A204.1 (cell line): Measurements from ENCODE around the gene CELA2B.
"Not testable (repeated sequence)": the region's sequence is repeated elsewhere in the genome, so short reads cannot be mapped to it uniquely, and the experiment has no call there.

Experiments used
- FAIRE-seq: peaks from 2 replicates; lab custom pipeline; 2012; peaks lifted over from hg19 to GRCh38; lab: Jason Lieb, UNC

The CELA2B gene

DNA sequence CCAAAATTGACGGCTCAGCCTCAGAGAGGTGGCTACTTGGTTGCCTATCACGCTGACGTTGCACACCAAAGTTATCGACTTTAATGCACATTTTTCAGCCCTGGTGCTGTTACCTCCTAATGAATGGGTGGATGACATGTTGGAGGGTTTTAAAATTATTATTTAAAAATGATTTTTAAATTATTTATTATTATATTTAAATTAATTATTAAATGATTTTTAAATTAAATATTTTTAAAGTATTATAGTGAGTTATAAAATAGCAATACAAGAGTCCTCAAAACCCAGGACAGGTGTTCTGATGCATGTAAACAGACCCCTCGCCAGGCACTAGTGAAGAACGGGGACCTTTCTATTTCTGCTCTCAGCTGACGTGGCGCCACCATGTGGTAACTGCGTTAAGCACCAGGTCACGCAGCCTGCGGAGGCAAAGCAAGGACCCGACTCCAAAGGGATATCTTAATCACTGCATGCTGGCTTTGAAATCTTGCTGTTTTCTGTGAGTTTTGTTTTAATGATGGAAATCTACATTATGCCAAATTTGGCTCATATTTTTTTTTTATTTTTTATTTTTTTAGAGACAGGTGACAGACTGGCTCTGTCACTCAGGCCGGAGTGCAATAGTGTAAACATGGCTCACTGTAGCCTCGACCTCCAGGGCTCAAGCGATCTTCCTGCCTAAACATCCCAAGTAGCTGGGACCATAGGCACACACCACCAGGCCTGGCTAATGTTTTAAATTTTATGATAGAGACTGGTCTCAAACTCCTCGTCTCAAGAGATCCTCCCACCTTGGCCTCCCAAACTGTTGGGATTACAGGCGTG lies 25.5 kb downstream of the CELA2B start:
- FAIRE-seq, result peak; percentile 44

DNA sequence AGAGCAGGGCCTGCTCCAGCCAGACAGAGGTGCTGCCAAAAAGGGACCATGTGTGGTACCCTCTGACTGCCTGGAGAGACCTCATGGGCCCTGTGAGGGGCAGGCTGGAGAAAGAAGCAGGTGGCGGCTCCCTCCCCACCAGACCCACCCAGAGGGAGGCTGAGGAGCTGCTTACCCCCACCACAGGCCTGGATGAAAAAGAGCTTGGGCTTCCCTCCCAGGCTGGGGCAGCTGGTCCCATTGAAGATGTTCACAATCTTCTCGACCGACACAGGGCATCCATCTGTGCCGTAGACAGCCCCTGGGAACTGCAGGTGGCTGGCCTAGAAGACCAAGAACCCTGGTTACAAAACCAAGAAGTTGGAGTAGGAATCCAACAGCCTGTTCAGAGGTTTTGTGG lies 28.5 kb downstream of the CELA2B start:
- FAIRE-seq, result no peak

DNA sequence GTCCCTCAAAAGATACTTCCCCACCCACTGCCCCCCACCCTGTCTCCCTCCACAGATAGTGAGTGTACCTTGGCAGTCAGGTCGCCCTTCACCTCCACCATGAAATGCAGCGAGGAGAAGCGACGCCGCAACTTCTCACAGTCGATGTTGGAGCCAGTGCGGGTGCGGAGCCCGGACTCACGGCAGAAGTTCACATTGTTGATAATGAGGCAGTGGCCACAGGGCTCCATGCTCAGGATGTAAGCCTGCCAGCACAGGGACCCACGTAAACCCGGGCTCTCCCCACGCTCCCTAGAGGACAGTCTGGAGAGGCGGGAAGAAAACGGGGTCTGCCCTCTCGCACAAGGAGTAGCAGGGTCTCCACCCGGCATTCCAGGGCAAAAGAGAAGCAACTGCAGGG lies 30.9 kb downstream of the CELA2B start:
- no peak for FAIRE-seq

DNA sequence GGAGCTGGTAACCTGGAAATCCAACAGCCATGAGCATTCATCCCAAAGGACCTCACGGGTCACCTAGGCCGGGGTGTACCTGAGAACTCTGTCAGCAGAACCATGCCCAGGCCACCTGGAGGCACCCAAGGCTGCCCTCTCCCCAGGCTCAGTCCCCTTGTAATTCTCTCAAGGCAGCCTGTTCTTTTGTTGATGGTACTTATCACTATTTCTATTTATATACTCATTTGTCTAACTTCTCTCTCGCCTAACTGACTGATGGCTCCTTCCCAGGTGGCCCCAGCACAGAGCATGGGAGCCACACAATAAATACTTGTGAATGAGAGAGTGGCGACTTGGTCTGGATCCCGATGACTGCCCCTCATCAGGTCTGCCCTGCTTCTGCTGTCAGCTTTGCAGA lies 31.4 kb downstream of the CELA2B start:
- FAIRE-seq, result no peak

DNA sequence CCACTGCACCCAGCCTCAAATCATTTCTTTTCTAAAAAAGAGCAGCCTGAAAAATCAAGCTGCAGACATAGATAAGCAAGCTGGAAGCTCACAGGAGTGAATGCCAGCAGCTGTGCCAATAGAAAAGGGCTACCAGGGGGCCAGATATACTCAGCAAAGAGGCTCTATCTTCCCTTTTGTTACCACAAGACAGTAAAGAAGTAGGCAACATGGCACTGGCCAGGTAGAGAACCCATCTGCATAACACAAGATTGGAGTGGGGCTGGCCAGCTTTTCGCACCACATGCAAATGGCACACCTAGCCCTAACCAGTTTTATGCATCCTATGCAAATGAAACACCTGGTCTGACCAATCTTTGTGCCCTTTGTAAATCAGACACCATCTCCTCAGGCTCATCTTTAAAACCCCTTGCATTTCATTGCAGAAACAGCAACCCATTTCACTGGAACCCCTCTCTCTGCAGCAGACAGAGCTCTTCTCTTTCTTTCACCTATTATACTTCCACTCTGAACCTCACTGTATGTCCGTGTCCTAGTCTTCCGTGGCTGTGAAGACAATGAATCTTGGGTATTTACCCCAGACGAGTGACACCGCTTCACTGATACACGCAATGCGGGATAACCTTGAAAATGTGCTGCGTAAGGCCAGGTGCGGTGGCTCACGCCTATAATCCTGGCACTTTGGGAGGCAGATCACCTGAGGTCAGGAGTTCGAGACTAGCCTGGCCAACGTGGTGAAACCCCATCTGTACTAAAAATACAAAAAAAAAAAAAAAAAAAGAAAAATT lies 33.0 kb downstream of the CELA2B start:
- FAIRE-seq, result no peak

DNA sequence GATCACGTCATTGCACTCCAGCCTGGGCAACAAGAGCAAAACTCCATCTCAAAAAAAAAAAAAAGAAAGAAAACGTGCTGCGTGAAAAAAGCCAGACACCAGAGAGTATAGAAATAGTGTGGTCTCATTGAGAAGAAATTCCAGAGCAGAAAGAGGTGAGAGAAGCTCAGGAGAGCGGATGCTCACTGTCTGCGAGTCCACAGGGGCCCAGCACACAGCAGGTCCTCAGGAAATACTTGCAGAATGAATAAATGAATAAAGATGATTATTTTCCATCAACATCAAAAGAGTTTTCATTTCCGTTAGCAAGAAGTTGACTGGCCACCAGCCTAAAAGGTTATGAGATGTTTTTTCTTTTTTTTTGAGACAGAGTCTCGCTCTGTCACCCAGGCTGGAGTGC lies 33.7 kb downstream of the CELA2B start:
- FAIRE-seq, result no peak

DNA sequence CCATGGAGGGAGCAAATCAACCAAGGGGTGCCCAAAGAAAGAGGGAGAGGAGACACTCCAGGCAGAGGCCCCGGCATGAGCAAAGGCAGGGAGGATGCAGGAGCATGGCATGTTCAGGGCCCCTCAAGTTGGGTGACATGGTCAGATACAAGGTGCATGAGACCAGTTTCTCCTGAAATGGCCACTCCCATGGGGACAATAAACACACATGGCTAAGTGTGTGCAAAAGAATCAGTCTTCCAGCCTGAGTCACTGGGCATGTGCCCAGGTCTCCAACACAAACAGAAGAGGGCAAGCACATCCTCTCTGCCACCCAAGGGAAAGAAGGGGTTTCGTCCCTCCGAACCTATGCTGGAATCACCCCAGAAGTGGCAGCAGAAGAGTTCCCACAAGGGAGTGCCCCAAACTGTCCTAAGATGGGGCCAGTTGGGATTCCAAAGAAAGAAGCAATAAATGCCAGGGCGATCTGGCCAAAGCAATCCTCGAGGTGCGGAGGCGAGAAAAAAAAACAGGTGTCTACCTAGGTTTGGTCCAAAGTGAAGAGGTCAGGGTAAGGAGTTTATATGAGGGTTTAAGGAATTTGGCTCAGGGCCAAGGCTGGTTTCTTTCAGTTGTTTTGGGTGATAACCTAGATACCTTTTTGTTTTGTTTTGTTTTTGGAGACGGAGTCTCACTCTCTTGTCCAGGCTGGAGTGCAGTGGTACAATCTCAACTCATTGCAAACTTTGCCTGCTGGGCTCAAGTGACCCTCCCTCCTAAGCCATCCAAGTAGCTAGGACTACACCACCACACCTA lies 34.9 kb downstream of the CELA2B start:
- no peak for FAIRE-seq

DNA sequence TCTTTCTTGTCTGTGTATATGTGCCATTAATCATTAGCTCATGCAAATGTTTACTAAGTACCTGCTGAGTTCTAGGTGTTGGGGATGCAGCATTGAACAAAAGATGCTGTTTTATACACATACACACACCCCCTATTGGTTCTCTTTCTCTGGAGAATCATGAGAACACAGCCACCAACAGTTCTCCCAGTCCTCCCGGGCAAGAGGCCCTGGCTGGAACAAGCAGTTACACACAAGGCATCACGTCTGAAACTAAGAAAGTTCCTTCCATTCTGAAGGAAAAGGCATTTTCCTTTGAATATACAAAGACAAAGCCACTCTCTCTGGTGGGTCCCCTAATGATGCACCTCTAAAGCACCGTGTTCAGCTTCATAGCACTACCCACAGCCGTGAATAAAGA lies 37.3 kb downstream of the CELA2B start:
- FAIRE-seq, result no peak

DNA sequence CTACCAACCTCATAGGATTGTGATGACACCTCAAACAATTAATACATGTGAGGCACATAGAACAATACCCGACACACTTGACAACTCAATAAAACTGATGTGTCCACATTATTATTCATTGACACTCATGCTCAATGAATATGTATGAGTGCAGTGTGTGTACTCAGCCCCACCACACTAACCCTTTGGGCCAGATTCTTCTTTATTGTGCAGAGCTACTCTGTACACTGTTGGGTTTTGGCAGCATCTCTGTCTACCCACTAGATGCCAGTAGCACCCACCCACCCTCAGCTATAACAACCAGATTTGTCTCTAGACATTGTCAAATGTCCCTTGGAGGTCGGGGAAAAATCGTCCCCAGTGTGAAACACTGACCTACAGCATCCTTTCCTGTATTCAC lies 38.0 kb downstream of the CELA2B start:
- no peak for FAIRE-seq

DNA sequence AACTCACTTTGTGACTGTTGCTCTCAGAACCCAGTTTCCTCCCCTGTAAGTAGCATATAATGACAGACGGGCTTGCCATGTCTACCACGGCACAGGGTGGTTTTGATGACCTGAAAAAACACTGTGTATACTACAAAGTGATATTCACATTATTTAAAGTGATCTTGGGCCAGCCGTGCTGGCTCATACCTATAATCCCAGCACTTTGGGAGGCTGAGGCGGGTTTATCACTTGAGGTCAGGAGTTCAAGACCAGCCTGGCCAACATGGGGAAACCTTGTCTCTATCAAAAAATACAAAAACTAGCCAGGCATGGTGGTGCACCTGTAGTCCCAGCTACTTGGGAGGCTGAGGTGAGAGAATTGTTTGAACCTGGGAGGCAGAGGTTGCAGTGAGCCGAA lies 38.7 kb downstream of the CELA2B start:
- FAIRE-seq, result not testable (repeated sequence)

DNA sequence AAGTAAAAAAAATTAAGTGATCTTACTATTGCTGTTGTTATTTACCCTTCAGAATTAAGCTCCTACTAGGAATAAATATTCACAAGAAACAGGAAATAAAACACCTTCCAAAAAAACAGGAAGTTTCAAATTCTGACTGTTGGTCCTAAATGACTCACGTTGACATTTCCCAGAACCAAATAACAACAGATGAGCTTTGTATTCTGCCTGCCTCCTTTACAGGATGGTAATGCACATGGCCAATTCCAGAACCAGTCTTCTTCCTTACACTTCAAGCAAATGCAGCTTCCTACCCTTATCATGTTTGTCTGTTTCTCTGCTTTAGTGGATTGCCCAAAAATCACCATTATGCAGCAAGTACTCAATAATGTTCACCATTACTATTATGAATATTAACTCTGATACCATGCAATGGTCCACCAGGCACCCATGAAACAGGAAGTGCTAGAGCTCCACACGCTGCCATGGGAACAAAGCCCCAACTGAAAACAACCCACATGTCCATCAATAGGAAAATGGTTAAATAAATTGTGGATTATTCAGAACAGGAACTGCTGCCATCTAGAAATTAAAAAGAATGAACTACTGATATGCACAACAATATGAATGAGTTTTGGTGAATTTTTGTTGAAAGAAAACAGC lies 39.2 kb downstream of the CELA2B start:
- no peak for FAIRE-seq

DNA sequence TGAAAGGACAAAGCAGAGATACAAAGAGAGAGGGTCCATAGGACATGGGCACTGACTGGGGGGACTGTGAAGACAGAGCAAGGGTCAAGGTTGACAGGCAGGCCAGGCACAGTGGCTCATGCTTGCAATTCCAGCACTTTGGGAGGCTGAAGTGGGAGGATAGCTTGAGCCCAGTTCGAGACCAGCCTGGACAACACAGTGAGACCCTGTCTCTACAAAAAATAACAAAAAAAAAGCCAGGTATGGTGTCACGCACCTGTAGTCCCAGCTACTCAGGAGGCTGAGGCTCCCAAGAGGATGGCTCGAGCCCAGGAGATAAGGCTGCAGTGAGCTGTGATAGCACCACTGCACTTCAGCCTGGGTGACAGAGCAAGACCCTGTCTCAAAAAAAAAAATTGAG lies 43.7 kb downstream of the CELA2B start:
- FAIRE-seq, result no peak

DNA sequence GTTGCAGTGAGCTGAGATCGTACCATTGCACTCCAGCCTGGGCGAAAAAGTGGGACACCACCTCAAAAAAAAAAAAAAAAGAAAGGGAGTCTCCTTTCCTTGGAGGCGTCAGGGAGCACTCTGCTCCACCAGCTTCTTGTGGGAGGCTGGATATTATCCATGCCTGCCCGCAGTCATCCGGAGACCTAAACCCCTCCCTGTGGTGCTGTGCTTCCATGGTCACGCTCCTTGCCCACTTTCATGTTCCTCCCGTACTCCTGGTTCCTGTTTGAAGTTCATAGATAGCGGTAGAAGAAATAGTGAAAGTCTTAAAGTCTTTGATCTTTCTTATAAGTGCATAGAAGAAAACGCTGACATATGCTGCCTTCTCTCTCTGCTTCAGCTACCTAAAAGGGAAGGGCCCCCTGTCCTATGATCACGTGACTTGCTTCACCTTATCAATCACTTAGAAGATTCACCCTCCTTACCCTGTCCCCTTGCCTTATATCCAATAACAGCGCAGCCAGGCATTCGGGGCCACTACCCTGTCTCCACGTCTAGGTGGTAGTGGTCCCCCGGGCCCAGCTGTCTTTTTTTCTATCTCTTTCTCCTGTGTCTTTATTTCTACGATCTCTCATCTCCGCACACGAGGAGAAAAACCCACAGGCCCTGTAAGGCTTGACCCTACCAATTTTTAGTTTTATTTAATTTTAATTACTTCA lies 45.5 kb downstream of the CELA2B start:
- FAIRE-seq, result not testable (repeated sequence)

DNA sequence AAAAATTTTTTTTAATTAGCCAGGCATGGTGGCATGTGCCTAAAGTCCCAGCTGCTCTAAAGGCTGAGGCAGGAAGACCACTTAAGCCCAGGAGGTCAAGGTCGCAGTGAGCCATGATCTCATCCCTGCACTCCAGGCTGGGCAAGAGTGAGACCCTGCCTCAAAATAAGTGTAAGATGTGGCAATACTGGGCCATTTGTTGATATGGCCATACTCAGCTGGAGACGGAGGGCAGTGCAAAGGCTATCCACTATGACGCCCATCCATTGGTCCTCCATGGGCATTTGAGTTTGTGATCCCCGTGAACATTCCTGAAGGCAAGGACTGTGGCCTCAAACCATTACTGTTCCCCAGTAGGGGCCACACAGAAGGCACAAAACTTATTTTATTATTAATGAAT lies 46.6 kb downstream of the CELA2B start:
- no peak for FAIRE-seq

DNA sequence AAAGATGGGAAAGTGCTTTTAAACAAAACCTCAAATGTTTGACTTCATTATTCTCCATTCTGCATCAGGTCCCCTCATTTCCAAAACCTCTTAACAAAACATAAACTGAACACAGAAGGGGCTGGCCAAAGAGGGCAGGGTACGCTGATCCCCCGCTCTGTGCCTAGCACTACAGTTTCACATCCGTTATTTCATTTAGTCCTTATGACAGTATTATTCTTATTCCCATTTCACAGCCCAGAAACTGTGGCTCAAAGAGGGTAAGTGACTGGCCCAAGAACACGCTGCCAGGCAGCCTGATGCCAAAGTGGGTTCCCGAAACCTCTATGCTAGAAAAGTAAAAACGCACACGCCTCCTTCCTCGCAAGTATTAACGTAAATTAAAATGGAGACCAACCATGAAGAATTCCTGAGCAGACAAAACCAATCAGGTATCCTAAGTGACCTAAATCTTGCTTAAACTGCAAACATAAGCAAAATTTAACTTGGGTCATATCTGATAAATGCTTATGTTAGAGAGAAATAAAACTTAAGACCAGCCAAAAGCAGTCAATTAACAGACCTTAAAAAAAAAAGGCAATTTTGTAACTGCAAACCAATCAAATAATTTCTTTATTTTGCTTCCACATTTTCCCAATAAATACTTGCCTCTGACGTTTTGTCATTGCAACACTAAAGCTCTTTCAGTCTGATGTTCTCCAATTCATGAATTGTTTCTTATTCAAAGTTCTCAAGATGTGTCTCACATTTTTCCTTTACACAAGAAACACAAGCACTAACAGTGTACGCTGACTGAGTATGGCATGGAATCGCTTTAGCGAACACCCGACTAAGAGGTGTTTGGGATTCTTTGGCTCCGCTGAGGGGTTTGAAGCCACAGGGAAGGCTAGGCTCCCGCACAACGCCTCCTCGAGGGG lies 47.5 kb downstream of the CELA2B start:
- no peak for FAIRE-seq

DNA sequence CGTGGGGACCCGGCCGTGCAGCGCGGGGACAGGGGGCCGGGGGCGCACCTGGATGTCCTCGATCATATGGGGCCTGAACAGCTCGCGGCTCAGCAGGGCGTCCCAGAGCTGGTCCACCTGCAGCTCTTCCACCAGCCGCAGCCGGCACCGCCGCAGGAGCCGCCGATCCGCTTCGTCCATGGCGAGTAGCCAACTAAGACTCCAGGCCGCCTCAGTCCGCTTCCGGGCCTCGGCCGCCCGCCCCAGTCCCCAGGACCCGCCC lies 48.0 kb downstream of the CELA2B start, which contains the start of gene CASP9:
Gene CASP9, minus strand, starts transcription at position 195 of the 262 bp plus-strand sequence. Its CDS starts 15 bp downstream, at position 180.
- no peak for FAIRE-seq

DNA sequence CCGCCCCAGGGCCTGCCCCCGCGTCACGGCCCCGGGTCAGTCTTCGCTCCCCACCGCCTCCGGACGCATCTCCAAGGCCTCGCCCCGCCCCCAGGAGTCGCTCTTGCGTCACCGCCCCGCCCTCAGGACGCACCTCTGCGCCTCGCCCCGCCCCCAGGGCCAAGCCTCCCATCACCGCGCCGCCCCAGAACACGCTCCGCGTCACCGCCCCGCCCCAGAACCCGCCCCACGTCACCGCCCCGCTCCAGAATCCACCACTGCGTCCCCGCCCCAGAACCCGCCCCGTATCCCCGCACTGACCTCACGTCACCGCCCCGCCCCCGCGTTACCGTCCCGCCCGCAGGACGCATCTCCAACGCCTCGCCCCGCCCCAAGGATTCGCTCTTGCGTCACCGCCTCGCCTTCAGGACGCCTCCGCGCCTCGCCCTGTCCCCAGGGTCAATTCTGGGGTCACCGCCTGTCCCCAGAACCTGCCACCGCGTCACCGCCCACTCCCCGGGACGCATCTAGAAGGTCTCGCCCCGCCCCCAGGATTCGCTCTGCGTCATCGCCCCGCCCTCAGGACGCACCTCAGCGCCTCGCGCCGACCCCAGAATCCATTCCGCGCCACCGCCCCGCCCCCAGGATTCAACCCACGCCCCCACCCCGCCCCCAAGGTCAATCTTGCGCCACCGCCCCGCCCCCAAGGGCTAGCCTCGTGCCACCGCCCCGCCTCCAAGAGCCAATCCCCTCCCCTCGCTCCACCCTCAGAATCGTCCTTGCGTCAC lies 48.6 kb downstream of the CELA2B start:
- no peak for FAIRE-seq

DNA sequence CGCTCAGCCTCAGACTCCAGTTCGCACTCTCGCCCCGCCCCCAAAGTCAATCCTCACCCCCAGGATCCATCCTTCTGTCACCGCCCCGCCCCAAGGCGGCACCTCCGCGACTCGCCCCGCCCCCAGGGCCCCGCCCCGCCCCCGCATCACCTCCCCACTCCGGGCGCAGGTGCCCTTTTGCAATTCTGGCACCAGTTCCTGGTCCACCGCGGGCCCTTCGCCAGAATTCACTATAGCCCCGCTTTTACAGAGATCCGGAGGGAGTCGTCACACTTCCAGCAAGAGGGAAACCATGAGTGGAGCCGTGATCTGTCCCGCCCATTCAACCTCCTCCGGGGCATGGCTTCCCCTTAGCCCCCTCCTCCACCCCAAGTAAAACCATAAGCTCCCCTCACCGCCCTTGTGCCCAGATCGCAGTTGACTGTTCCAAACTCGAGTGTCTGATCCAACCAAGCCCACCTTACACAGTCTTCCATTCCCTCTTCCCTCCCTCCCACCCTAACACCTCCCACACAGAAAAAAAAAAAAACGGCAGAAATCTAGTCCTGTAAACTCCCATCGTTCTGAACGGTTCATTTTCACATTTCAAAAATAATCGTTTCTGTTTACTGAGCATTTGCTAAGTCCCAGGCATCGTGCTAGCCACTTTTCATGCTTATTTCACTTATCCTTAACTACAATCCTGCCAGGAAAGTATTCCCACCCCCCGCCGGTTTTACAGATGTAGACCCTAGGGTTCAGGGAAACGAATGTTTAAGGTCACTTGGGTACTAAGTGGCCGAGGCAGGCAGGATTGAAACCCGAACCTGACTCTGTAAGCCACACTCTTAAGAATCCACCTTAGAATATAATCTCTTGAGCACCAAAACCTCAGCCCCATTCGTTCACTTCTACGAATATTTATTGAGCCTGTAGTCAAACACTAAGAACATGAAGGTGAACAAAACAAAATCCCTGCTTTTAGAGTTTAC lies 49.4 kb downstream of the CELA2B start:
- no peak for FAIRE-seq

DNA sequence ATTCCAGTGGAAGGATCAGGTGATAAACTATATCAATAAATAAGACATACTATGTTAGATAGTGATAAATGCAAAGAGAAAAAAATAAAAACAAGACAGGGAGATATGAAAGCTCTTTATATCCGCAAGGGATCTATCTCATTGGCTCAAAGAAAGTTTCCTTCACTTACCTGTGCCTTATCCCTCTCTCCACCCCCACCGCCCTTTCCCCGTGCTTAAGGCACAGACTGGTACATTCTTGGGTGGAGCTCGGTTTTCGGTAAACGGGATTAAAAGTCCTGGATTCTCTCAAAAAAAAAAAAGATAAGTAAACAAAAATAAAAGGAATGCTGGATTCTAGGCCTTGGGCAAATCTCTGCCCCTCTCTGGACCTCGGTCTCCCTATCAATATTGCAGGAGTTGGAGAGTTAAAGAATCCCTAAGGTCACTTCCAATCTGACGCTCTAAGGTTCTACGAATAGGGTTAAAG lies 50.2 kb downstream of the CELA2B start:
- no peak for FAIRE-seq
